ENCODE results near the gene SSBP3. TPM values are rescaled to one million over a fixed set of nuclear protein-coding genes. Genes with fewer than 3 reads are reported as not detected.

SSBP3 gene
- total and polyA plus RNA-seq, 5 donors = 25.4 to 55.8 (median 32.5) TPM

DNA sequence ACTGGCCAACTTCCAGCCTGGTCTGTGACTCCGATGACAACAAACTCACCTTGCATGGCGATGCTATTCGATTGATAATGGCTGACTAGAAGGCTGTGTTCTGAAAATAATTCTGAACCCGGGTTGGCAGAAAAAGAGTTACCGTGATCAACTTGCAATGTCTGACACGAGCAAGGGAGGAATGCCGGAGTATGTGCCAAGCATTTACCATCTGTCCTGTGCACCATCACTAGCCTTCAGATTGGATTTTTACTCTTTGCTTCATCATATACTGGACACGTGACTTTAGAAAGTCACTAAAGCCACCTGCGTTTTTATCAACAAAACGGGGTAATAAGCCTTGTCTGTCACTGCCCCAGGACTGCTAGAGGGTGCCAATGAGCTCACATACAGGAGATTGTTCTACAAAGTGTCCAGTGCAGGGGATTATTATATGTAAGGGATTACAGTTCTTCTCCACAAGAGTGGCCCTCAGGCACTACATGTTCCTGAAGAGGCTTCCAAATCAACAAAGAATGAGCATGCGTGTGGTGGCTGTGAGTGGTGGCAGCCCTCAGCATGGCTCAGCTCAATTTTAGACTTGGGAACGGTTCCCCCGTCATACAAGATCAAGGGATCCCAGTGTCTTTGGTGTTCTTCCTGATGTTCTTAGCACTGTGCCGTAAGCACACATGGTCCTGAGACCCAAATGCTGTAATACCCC, 35.8 kb downstream of the SSBP3 start:
- Histone ChIP-seq H3K27ac (ENCODE audit: low read length) (no peak overlapping the region), H3K4me3 (ENCODE audit: low read length) (no peak overlapping the region), H3K27me3 (ENCODE audit: control insufficient read depth, insufficient read depth) (no peaks in the 10 kb centered on the region), H3K9me3 (ENCODE audit: control insufficient read depth, low read length) (no peaks in the 10 kb centered on the region), H3K4me1 (ENCODE audit: control insufficient read depth, insufficient read depth, low read length) (peaks cover 31% of the 10 kb centered on the region)
- DNase-seq (no peak), ATAC-seq (no peak)
- intact Hi-C loops (cut with DNase I) = no loop called here
- 70% methylated on average over 14 of the region's 14 CpGs for WGBS

GRCh38 chr1:54367613-54368012, 38.6 kb downstream of the SSBP3 start:
- H3K4me3 ChIP-seq (ENCODE audit: low read length) = no peak overlapping the region
- no peak overlapping the region for H3K27ac ChIP-seq (ENCODE audit: low read length)
- peaks cover 28% of the 10 kb centered on the region for H3K4me1 ChIP-seq (ENCODE audit: control insufficient read depth, insufficient read depth, low read length)
- no peaks in the 10 kb centered on the region for H3K9me3 ChIP-seq (ENCODE audit: control insufficient read depth, low read length)
- intact Hi-C loops (cut with DNase I) = no loop called here
- no peaks in the 10 kb centered on the region for H3K27me3 ChIP-seq (ENCODE audit: control insufficient read depth, insufficient read depth)
- WGBS = 94% methylated on average over 2 of the region's 2 CpGs
- DNase-seq (no peak), ATAC-seq (no peak)

DNA sequence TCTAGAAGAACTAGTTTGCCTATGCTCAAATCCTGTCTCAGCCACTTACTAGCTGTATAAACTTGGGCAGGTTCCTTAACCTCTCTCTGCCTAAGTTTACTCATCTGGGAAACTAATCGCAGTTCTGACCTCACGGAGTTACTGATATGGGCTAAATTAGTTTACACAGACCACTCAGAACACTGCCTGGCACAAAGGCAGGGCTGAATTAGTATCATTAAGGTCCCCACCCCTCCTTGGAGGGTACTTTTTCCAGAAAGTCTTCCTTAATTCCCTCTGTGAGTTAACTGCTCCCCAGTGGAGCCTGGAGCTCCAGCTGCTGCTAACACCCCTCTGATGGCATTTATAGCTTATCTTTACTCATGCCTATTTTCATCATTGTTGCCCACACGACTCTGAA, 40.3 kb downstream of the SSBP3 start:
- no peak overlapping the region for H3K27ac ChIP-seq (ENCODE audit: low read length)
- no peaks in the 10 kb centered on the region for H3K27me3 ChIP-seq (ENCODE audit: control insufficient read depth, insufficient read depth)
- no peak overlapping the region for H3K4me3 ChIP-seq (ENCODE audit: low read length)
- H3K9me3 ChIP-seq (ENCODE audit: control insufficient read depth, low read length) = no peaks in the 10 kb centered on the region
- 61% methylated on average over 3 of the region's 3 CpGs for WGBS
- intact Hi-C loops (cut with DNase I) = no loop called here
- H3K4me1 ChIP-seq (ENCODE audit: control insufficient read depth, insufficient read depth, low read length) = peaks cover 15% of the 10 kb centered on the region
- no peak for DNase-seq
- ATAC-seq = no peak

GRCh38 chr1:54365398-54365797, 40.8 kb downstream of the SSBP3 start:
- Histone ChIP-seq H3K4me1 (ENCODE audit: control insufficient read depth, insufficient read depth, low read length) (peaks cover 12% of the 10 kb centered on the region), H3K9me3 (ENCODE audit: control insufficient read depth, low read length) (no peaks in the 10 kb centered on the region), H3K4me3 (ENCODE audit: low read length) (no peak overlapping the region), H3K27me3 (ENCODE audit: control insufficient read depth, insufficient read depth) (no peaks in the 10 kb centered on the region), H3K27ac (ENCODE audit: low read length) (no peak overlapping the region)
- ATAC-seq (no peak), DNase-seq (no peak)
- WGBS = 84% methylated on average over 7 of the region's 7 CpGs
- intact Hi-C loops (cut with DNase I) = no loop called here

DNA sequence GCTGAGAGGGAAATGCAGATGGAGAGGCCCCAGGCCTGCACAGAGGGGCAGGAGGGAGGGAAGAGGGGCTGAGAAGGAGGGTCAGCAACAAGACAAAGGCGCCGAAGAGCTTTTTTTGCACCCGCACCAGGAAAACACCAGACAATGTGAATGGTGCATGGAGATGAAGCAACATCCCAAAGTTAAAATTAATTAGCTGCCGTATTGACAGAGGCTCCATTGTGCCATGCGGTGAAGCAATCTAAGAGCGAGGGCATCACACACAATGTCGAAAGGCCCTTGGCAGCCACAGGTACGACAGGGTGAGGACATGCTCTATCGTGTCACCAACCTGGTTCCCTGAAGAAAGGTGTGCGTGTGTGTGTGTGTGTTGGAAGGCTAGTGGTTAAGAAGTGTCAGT, 41.2 kb downstream of the SSBP3 start:
- Histone ChIP-seq H3K27ac (ENCODE audit: low read length) (no peak overlapping the region), H3K27me3 (ENCODE audit: control insufficient read depth, insufficient read depth) (no peaks in the 10 kb centered on the region), H3K4me1 (ENCODE audit: control insufficient read depth, insufficient read depth, low read length) (peaks cover 12% of the 10 kb centered on the region), H3K4me3 (ENCODE audit: low read length) (no peak overlapping the region), H3K9me3 (ENCODE audit: control insufficient read depth, low read length) (no peaks in the 10 kb centered on the region)
- no peak for DNase-seq
- ATAC-seq = no peak
- 86% methylated on average over 10 of the region's 10 CpGs for WGBS
- intact Hi-C loops (cut with DNase I) = no loop called here

DNA sequence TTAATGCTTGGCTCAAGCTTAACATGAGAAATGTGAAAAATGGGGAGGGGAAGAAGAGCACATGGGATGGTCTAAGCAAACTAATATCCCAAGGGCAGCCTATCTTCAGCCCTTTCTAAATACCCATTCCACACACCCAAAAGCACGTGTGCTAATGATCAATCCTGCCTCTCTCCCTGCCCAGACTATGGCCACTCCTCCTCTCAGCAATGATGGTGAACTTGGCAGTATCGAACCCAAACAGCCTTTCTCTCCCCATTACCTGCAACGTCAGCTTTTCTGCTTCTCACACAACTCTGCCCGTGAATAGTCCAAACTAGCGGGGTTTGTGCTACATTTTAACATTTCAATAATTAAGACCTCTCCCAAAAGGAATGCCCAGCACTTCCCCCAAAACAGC, 41.6 kb downstream of the SSBP3 start:
- intact Hi-C loops (cut with DNase I) = no loop called here
- whole genome bisulfite sequencing = 89% methylated on average over 5 of the region's 5 CpGs

DNA sequence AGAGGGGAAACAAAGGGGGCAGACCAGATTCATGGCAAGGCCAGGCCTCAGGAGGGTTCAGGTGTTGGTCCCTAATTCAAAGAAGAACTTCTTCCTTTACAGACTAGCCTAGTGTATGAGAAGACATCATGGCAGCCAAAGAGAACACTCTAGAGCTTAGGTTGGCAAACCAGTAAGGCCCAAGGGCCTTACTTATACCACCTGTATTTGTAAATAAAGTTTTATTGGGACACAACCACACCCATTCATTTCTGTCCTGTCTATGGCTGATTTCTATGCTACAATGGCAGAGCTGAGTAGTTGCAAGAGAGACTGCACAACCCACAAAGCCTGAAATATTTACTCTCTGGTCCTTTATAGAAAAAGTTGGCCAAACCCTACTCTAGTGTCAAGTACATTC, 42.3 kb downstream of the SSBP3 start:
- Histone ChIP-seq H3K9me3 (ENCODE audit: control insufficient read depth, low read length) (no peaks in the 10 kb centered on the region), H3K4me1 (ENCODE audit: control insufficient read depth, insufficient read depth, low read length) (peaks cover 16% of the 10 kb centered on the region), H3K27me3 (ENCODE audit: control insufficient read depth, insufficient read depth) (no peaks in the 10 kb centered on the region), H3K27ac (ENCODE audit: low read length) (no peak overlapping the region), H3K4me3 (ENCODE audit: low read length) (no peak overlapping the region)
- no peak for DNase-seq
- intact Hi-C loops (cut with DNase I) = no loop called here
- no peak for ATAC-seq

More for the DNA sequence above, 41.6 kb downstream of the SSBP3 start:
- Histone ChIP-seq H3K27ac (ENCODE audit: low read length) (no peak overlapping the region), H3K27me3 (ENCODE audit: control insufficient read depth, insufficient read depth) (no peaks in the 10 kb centered on the region), H3K9me3 (ENCODE audit: control insufficient read depth, low read length) (no peaks in the 10 kb centered on the region), H3K4me1 (ENCODE audit: control insufficient read depth, insufficient read depth, low read length) (peaks cover 14% of the 10 kb centered on the region), H3K4me3 (ENCODE audit: low read length) (no peak overlapping the region)
- DNase-seq (no peak), ATAC-seq (no peak)

DNA sequence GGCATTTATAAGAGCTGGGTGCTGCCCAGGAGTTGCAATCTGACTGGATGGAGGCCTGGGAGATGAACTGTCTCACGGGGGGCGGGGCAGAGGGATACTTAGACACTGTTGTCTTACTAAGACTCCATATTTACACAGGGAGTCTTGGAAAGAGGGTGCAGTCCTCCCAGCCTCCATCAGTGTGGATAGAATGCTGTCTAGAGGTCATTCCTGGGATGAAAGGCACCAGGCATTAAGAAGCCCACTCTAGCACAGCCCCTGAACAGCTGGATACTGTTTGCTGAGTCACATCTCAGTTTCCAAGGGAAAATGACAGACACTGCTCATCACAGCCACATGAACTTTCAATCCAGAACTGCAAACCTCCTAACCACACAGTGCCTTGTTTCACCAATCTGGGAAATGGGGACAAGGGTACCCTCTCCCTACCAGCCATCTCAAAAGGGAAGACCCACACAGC, 43.3 kb downstream of the SSBP3 start:
- ATAC-seq (no peak), DNase-seq (no peak)
- Histone ChIP-seq H3K4me3 (ENCODE audit: low read length) (no peak overlapping the region), H3K27ac (ENCODE audit: low read length) (no peak overlapping the region), H3K27me3 (ENCODE audit: control insufficient read depth, insufficient read depth) (no peaks in the 10 kb centered on the region), H3K9me3 (ENCODE audit: control insufficient read depth, low read length) (no peaks in the 10 kb centered on the region), H3K4me1 (ENCODE audit: control insufficient read depth, insufficient read depth, low read length) (peaks cover 22% of the 10 kb centered on the region)
- 67% methylated on average over 2 of the region's 2 CpGs for WGBS
- intact Hi-C loops (cut with DNase I) = no loop called here

GRCh38 chr1:54361342-54361741, 44.9 kb downstream of the SSBP3 start:
- intact Hi-C loops (cut with DNase I) = no loop called here
- ATAC-seq = peak; percentile 21 to 35

GRCh38 chr1:54360165-54361005, 45.8 kb downstream of the SSBP3 start:
- no peaks in the 10 kb centered on the region for H3K9me3 ChIP-seq (ENCODE audit: control insufficient read depth, low read length)
- H3K27ac ChIP-seq (ENCODE audit: low read length) = no peak overlapping the region
- DNase-seq = no peak
- intact Hi-C loops (cut with DNase I) = no loop called here
- no peak overlapping the region for H3K4me3 ChIP-seq (ENCODE audit: low read length)
- H3K4me1 ChIP-seq (ENCODE audit: control insufficient read depth, insufficient read depth, low read length) = peaks cover 30% of the 10 kb centered on the region
- 76% methylated on average over 6 of the region's 6 CpGs for WGBS
- no peak for ATAC-seq
- no peaks in the 10 kb centered on the region for H3K27me3 ChIP-seq (ENCODE audit: control insufficient read depth, insufficient read depth)

More at GRCh38 chr1:54361342-54361741, 44.9 kb downstream of the SSBP3 start:
- no peak for DNase-seq
- H3K27ac ChIP-seq (ENCODE audit: low read length) = no peak overlapping the region
- H3K4me3 ChIP-seq (ENCODE audit: low read length) = no peak overlapping the region
- WGBS = 74% methylated on average over 12 of the region's 12 CpGs
- H3K4me1 ChIP-seq (ENCODE audit: control insufficient read depth, insufficient read depth, low read length) = peaks cover 28% of the 10 kb centered on the region
- H3K9me3 ChIP-seq (ENCODE audit: control insufficient read depth, low read length) = no peaks in the 10 kb centered on the region
- H3K27me3 ChIP-seq (ENCODE audit: control insufficient read depth, insufficient read depth) = no peaks in the 10 kb centered on the region

DNA sequence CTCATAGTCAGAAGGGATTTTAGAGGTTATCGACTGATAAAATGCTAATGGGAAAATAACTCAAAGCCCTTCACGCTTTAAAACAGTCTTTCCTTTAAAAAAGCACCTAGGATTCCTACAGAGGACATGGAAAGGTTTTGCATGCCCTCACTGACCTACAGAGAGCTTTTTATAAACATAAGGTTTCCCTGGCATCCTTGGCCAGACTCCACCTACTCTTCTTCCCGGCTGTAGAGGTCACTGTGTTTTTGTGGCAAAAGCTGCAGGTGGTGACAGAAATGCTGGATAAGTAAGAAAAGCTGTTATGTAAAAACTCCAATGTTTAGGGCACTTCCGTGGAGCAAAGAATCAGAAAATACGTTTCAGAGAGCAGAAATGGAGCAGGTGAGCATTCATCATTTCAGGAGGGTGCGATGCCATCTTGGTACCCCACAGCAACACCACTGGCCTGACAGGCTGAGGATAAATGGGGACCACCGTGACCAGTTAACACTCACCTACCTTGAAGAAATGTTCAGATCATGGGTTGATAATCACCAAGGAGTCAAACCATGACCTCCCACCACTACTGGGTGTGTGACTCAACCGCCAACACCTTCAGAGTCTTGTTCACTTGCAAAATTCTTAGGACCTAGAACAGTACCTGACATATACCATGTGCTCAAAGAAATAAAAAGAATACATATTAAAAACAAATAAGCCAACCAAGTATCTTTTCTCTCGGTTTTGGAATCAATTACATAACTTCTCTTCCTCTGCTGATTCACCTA, 46.6 kb downstream of the SSBP3 start:
- peak overlapping the region; percentile 59 for H3K27ac ChIP-seq (ENCODE audit: low read length)
- intact Hi-C loops (cut with DNase I) = no loop called here
- ATAC-seq = no peak

More for the DNA sequence above, 46.6 kb downstream of the SSBP3 start:
- DNase-seq = no peak
- no peaks in the 10 kb centered on the region for H3K9me3 ChIP-seq (ENCODE audit: control insufficient read depth, low read length)
- no peak overlapping the region for H3K4me3 ChIP-seq (ENCODE audit: low read length)
- no peaks in the 10 kb centered on the region for H3K27me3 ChIP-seq (ENCODE audit: control insufficient read depth, insufficient read depth)
- WGBS = 72% methylated on average over 9 of the region's 9 CpGs
- peaks cover 35% of the 10 kb centered on the region for H3K4me1 ChIP-seq (ENCODE audit: control insufficient read depth, insufficient read depth, low read length)
